ENCODE data around the gene OR2V1. TPM values are rescaled to one million over a fixed set of nuclear protein-coding genes. Genes with fewer than 3 reads are reported as not detected.

OR2V1 gene
- total and polyA plus RNA-seq, 2 experiments from 2014 or later = not detected

- Histone ChIP-seq H3K79me2 (replicated peaks; ENCODE audit: insufficient read depth) (no peaks in the 10 kb centered on the region), H3K4me2 (no peak overlapping the region), H3F3A (replicated peaks; ENCODE audit: low read depth) (no peaks in the 10 kb centered on the region), H3K27me3 (ENCODE audit: insufficient read depth) (no peaks in the 10 kb centered on the region), H3K4me3 (no peak overlapping the region), H3K27ac (ENCODE audit: low read depth) (no peak overlapping the region), H3K9me2 (ENCODE audit: insufficient read depth) (peaks cover 3% of the 10 kb centered on the region; the same call in 1 of the 2 replicates), H3K36me3 (ENCODE audit: insufficient read depth) (no peaks in the 10 kb centered on the region), H3K4me1 (ENCODE audit: insufficient read depth) (no peaks in the 10 kb centered on the region), H2AFZ (no peak overlapping the region), H4K20me1 (replicated peaks; ENCODE audit: insufficient read depth) (no peaks in the 10 kb centered on the region)
- ATAC-seq = no peak
- no peak for DNase-seq (ENCODE audit: low spot score)
- H3K27ac Mint-ChIP-seq = no peak overlapping the region
- peaks cover 2% of the 10 kb centered on the region; the same call in 2 of the 3 replicates for H3K4me1 Mint-ChIP-seq
- TF ChIP-seq CREB1 (CRISPR knock-in tag; IDR thresholded peaks at IDR 0.05; ENCODE audit: low read depth) = no peak
- peaks cover 6% of the 10 kb centered on the region for H3K27me3 Mint-ChIP-seq (ENCODE audit: insufficient read depth, low read depth, poor library complexity)
- H3K9me3 Mint-ChIP-seq = no peaks in the 10 kb centered on the region
- H3K36me3 Mint-ChIP-seq (ENCODE audit: low read depth) = no peaks in the 10 kb centered on the region; the same call in 2 of the 3 replicates
- H3K4me3 Mint-ChIP-seq = no peak overlapping the region
Measured at GRCh38 chr5:181124526-181124925, 6.4 kb downstream of the OR2V1 start.

- DNase-seq (ENCODE audit: low spot score) (peak; percentile 52), ATAC-seq (peak; percentile 81)
- no peak overlapping the region for H3K4me3 ChIP-seq
- Mint-ChIP-seq H3K27ac (no peak overlapping the region), H3K27me3 (ENCODE audit: insufficient read depth, low read depth, poor library complexity) (peaks cover 3% of the 10 kb centered on the region), H3K4me3 (no peak overlapping the region), H3K4me1 (no peaks in the 10 kb centered on the region; the same call in 2 of the 3 replicates), H3K36me3 (ENCODE audit: low read depth) (no peaks in the 10 kb centered on the region), H3K9me3 (no peaks in the 10 kb centered on the region)
- no peaks in the 10 kb centered on the region for H4K20me1 ChIP-seq (replicated peaks; ENCODE audit: insufficient read depth)
- no peaks in the 10 kb centered on the region for H3K36me3 ChIP-seq (ENCODE audit: insufficient read depth)
- H3K4me2 ChIP-seq = no peak overlapping the region
- TF ChIP-seq ZNF331 (CRISPR knock-in tag; IDR thresholded peaks at IDR 0.05; ENCODE audit: low read depth) (no peak), ZNF114 (CRISPR knock-in tag; IDR thresholded peaks at IDR 0.05) (no peak), EZH2 (IDR thresholded peaks at IDR 0.05; ENCODE audit: low read depth, unreplicated experiment) (no peak), CTCF (conservative IDR thresholded peaks at IDR 0.05; ENCODE audit: low read depth in 2 of 2) (peak; percentile 20 to 25), CREB1 (CRISPR knock-in tag; IDR thresholded peaks at IDR 0.05; ENCODE audit: low read depth) (no peak), REST (IDR thresholded peaks at IDR 0.05; ENCODE audit: unreplicated experiment) (no peak), NANOG (IDR thresholded peaks at IDR 0.05; ENCODE audit: borderline replicate concordance) (no peak), JUNB (IDR thresholded peaks at IDR 0.05; ENCODE audit: unreplicated experiment) (no peak)
- peaks cover 8% of the 10 kb centered on the region; the same call in 1 of the 2 replicates for H3K27me3 ChIP-seq (ENCODE audit: insufficient read depth)
- H3F3A ChIP-seq (replicated peaks; ENCODE audit: low read depth) = no peaks in the 10 kb centered on the region
- H3K79me2 ChIP-seq (replicated peaks; ENCODE audit: insufficient read depth) = no peaks in the 10 kb centered on the region
- no peak overlapping the region for H3K27ac ChIP-seq (ENCODE audit: low read depth)
- peaks cover 3% of the 10 kb centered on the region; the same call in 1 of the 2 replicates for H3K9me2 ChIP-seq (ENCODE audit: insufficient read depth)
- peak overlapping the region; percentile 52; the same call in 1 of the 2 replicates for H2AFZ ChIP-seq
- no peaks in the 10 kb centered on the region for H3K4me1 ChIP-seq (ENCODE audit: insufficient read depth)
Measured at GRCh38 chr5:181121675-181122561, 9.1 kb downstream of the OR2V1 start.
